HG03457 (cell line): ENCODE data around the gene RHEB.

ENCODE experiments used
- ATAC-seq: cut with Tn5 transposase; IDR thresholded peaks from one replicate; pipeline ENCODE4 v1.9.1; 2021; ENCODE audit warnings: moderate number of reproducible peaks; ENCODE audit not compliant: unreplicated experiment

Gene RHEB

GRCh38 chr7:151435103-151435916, 84.4 kb downstream of the RHEB start:
- no peak for ATAC-seq

- ATAC-seq, result no peak
Measured at GRCh38 chr7:151434549-151434948, 85.1 kb downstream of the RHEB start.

- no peak for ATAC-seq
Measured at GRCh38 chr7:151433721-151434400, 85.8 kb downstream of the RHEB start.

- no peak for ATAC-seq
Measured at GRCh38 chr7:151432658-151433521, 86.8 kb downstream of the RHEB start.

- no peak for ATAC-seq
Measured at GRCh38 chr7:151431768-151432311, 87.9 kb downstream of the RHEB start.

- no peak for ATAC-seq
Measured at GRCh38 chr7:151431281-151431767, 88.4 kb downstream of the RHEB start.

GRCh38 chr7:151430391-151431205, 89.1 kb downstream of the RHEB start:
- no peak for ATAC-seq

- ATAC-seq, result no peak
Measured at GRCh38 chr7:151429560-151430331, 89.9 kb downstream of the RHEB start.

GRCh38 chr7:151429237-151429559, 90.5 kb downstream of the RHEB start:
- no peak for ATAC-seq

- ATAC-seq, result no peak
Measured at GRCh38 chr7:151428378-151429236, 91.1 kb downstream of the RHEB start.

- no peak for ATAC-seq
Measured at GRCh38 chr7:151427705-151428377, 91.9 kb downstream of the RHEB start.

GRCh38 chr7:151426904-151427704, 92.6 kb downstream of the RHEB start:
- no peak for ATAC-seq

GRCh38 chr7:151426441-151426903, 93.2 kb downstream of the RHEB start:
- no peak for ATAC-seq

GRCh38 chr7:151425670-151426440, 93.8 kb downstream of the RHEB start:
- ATAC-seq, result no peak

GRCh38 chr7:151424799-151425198, 94.9 kb downstream of the RHEB start:
- no peak for ATAC-seq

- ATAC-seq, result no peak
Measured at GRCh38 chr7:151423936-151424335, 95.8 kb downstream of the RHEB start.
